Fibroblast of mammary gland (primary cell): Measurements from ENCODE around the gene SEZ6L2.

ENCODE experiments used
- DNase-seq: peaks from one replicate; pipeline ENCODE4 v3.0.0-alpha.2; 2010; ENCODE audit warnings: low read depth
- H3K4me3 ChIP-seq: 2 replicates; pipeline ENCODE4 v1.5.1; 2011; ENCODE audit warnings: low read depth, mild to moderate bottlenecking, low read length, moderate library complexity; ENCODE audit not compliant: control insufficient read depth
- TF ChIP-seq, protein P1 (sequence below): conservative IDR thresholded peaks from 2 replicates; pipeline ENCODE4 v1.5.1; 2011; ENCODE audit warnings: low read depth, low read length, inconsistent platforms; ENCODE audit not compliant: control insufficient read depth, insufficient read depth

SEZ6L2 gene

DNA sequence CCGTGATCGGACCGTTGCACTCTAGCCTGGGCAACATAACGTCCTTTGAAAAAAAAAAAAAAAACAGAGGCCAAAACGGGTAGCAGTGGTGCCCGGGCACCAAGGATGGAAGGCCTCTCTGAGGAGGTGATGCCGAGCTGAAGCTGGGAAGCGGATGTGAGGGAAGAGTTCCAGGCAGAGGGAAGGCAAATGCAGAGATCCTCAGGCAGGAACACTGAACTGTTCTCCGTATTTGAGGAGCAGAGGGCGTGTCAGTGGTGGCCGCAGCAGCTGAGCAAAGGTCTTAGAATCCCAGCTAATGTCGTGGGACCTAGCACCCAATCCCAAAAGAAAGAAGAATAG, 27.3 kb upstream of the SEZ6L2 start:
- TF ChIP-seq, protein P1, sequence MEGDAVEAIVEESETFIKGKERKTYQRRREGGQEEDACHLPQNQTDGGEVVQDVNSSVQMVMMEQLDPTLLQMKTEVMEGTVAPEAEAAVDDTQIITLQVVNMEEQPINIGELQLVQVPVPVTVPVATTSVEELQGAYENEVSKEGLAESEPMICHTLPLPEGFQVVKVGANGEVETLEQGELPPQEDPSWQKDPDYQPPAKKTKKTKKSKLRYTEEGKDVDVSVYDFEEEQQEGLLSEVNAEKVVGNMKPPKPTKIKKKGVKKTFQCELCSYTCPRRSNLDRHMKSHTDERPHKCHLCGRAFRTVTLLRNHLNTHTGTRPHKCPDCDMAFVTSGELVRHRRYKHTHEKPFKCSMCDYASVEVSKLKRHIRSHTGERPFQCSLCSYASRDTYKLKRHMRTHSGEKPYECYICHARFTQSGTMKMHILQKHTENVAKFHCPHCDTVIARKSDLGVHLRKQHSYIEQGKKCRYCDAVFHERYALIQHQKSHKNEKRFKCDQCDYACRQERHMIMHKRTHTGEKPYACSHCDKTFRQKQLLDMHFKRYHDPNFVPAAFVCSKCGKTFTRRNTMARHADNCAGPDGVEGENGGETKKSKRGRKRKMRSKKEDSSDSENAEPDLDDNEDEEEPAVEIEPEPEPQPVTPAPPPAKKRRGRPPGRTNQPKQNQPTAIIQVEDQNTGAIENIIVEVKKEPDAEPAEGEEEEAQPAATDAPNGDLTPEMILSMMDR, result no peak
- peak; percentile 44 for DNase-seq

DNA sequence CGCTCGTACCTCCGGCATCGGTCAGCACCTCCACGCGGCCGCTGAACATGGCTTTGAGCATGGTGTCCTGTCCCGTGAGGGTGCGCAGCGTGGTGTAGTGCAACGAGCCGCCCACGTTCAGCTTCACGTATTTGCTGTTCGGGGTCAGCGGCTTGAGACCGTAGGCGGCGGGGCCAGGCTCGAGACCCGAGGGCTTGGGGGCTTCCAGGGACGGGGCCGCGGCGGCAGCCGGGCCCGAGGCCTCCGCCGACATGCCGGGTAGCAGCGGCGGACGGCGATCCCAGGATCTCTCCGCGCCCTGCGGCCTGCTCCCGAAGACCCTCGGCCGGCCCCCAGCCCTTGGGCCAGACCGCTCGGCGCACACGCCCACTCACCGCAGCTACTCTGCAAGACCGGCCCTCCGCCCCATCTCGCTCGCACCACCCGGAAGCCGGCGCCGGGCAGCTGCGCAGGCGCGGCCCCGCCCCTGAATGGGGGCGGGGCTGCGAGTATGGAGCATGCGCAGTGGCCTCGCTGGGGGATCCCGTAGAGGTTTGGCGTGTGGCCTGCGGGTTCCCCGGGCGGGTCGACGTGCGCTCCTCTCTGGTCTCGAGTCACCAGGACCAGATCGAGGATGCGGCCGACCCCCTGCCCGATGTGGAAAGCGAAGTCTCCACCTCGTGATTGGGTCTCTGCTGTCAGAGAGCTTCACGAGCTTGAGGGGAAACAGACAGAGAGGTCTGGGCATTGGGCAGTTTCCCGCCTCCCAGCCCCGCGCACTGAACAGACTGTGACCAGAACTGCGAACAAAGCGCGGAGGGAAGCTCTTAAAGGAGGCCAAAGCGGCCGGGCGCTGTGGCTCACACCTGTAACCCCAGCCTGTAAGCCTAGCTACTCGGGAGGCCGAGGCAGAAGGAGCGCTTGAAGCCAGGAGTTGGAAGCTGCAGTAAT, 26.7 kb upstream of the SEZ6L2 start, which contains the start of gene KCTD13:
KCTD13 (minus strand) TSS at position 446 of the 930 bp plus-strand sequence; CDS start at position 253, 193 bp downstream.
- DNase-seq, result peak; percentile 76
- TF ChIP-seq, protein P1, result no peak
- H3K4me3 ChIP-seq, result peak within 1 kb of the TSS; percentile 83

More for the DNA sequence above, 27.3 kb upstream of the SEZ6L2 start:
- peak overlapping the region; percentile 83 for H3K4me3 ChIP-seq

DNA sequence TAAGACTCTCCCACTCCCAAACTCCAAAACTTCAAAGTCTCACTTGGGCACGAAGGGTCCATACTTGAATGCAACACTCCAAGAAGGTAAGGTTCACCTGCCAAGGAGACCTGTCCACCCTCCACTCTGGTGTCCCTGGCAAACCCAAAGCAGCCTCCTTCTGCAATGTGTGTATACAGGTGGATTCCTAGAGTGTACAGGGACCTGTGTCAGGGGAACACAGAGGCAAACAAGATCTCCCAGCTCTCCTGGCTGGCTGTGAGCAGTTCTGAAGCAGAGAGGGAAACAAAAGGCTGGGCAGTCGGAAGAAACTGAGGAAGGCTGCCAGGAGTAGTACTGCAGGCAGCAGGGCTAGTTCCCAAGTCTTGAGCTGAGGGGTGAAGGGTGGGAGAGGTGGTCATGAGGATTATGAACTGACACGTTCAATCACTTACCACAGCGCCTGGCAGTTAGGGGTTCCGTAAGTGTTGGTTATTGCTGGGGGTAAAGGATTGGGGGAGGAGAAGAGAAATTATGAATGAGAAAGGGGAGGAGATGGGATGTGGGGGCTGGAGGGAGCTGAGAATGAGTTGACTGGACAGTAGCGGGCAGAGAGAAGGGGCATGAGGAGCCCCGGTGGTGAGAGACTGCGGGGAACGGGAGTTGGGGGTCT, 25.9 kb upstream of the SEZ6L2 start:
- H3K4me3 ChIP-seq, result peak overlapping the region; percentile 83
- TF ChIP-seq, protein P1, result no peak
- no peak for DNase-seq

DNA sequence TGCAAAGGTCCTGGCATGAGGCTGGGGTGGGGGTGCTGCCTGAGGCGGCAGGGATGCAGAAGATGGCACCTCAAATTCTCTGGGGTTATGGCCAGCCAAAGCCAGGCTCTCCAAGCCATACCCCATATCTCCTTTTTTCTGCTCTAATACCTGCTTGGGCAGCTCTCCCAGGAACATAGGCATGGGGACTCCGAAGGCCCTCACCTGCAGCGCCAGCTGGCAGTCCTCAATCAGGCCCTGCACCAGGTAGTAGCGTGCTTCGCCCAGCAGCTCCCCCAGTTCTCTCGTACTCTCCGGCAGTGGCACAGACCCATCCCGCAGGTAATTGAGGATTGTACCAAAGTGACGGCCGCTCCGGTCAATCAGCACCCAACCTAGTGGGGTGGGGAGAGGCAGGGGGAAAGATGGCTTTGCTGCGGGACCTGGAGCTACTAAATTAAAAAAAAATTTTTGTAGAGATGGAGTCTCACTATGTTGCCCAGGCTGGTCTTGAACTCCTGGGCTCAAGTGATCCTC, 23.7 kb upstream of the SEZ6L2 start:
- no peak for DNase-seq
- TF ChIP-seq, protein P1, result no peak
- no peak overlapping the region for H3K4me3 ChIP-seq

DNA sequence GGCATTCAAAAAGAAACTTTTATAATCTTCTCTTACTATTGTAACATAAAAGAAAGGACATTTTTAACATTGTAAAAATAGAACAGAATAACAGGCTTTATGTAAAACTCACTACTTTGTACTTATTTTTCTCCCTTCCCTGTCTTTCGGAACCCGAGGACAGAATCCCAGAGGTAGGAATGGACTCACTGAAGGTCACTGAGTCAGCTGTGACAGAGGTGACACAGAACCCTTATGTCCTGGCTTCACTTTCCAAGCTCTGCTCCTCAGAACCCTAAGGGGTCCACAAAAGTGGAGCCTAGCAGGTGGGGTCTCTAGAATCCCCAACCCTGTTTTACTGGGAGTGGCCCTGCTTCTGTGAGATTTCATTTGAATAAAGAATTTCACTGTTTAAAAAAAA, 23.0 kb upstream of the SEZ6L2 start:
- TF ChIP-seq, protein P1, result no peak
- H3K4me3 ChIP-seq, result no peak overlapping the region
- no peak for DNase-seq

DNA sequence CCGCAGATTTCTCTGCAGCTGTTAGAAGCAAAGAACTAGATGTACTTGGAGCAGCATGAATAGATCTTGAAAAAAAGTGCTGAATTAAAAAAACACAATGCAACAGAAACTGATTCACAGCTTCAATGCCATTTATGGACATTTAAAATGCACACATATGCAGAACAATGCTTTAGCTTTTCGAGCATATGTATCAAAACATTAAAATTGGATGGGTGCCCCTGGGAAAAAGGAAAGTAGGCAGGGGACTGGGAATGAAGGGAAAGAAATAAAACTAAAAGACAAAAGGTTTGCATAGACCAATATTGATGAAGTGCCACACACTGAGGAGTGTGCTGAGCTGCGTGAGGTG, 21.7 kb upstream of the SEZ6L2 start:
- DNase-seq, result no peak
- TF ChIP-seq, protein P1, result no peak

More for the DNA sequence above, 21.7 kb upstream of the SEZ6L2 start:
- H3K4me3 ChIP-seq, result no peak overlapping the region
